K562 (cell line): Measurements from ENCODE around the gene JSRP1. TPM values are rescaled to one million over a fixed set of nuclear protein-coding genes. Genes with fewer than 3 reads are reported as not detected.

Source experiments
- ADNP ChIP-seq: fragments of 200-800 bp; sonication (Bioruptor generic); IDR thresholded peaks from 2 replicates; pipeline ENCODE4 v1.6.1; 2016; ENCODE audit warnings: missing genetic modification characterization, missing compliant biosample characterization
- CBFA2T2 ChIP-seq: fragments of 450-650 bp; conservative IDR thresholded peaks from 2 replicates; pipeline ENCODE4 v1.6.1; 2017; ENCODE audit warnings: mild to moderate bottlenecking
- CBFB ChIP-seq: sonication (generic); formaldehyde crosslinking; IDR thresholded peaks from 2 replicates; pipeline ENCODE4 v1.4.0; 2020; ENCODE audit warnings: mild to moderate bottlenecking, missing genetic modification reagents
- CC2D1A ChIP-seq: fragments of 450-650 bp; IDR thresholded peaks from 2 replicates; pipeline ENCODE4 v1.6.1; 2017; ENCODE audit warnings: mild to moderate bottlenecking
- CGGBP1 ChIP-seq: fragments of 250-450 bp; sonication (Bioruptor Pico); IDR thresholded peaks from 2 replicates; pipeline ENCODE4 v1.9.0; 2021; ENCODE audit warnings: mild to moderate bottlenecking
- FIP1L1 ChIP-seq: fragments of 200-400 bp; formaldehyde crosslinking; IDR thresholded peaks from 2 replicates; pipeline ENCODE4 v1.6.1; 2018; ENCODE audit warnings: mild to moderate bottlenecking, low read depth, low read length; ENCODE audit not compliant: poor library complexity, severe bottlenecking
- GABPB2 ChIP-seq: fragments of 250-450 bp; sonication (Bioruptor Pico); conservative IDR thresholded peaks from 2 replicates; pipeline ENCODE4 v1.5.1; 2021; ENCODE audit warnings: mild to moderate bottlenecking
- HDAC2 ChIP-seq: fragments of 450-650 bp; IDR thresholded peaks from 2 replicates; pipeline ENCODE4 v1.6.1; 2016; ENCODE audit warnings: mild to moderate bottlenecking
- HEY1 ChIP-seq: fragments of 250-450 bp; sonication (Bioruptor Pico); IDR thresholded peaks from 2 replicates; pipeline ENCODE4 v1.5.0; 2020; ENCODE audit warnings: mild to moderate bottlenecking, moderate library complexity, borderline replicate concordance
- NFIC ChIP-seq: fragments of 450-650 bp; IDR thresholded peaks from 2 replicates; pipeline ENCODE4 v1.6.1; 2017; ENCODE audit warnings: mild to moderate bottlenecking, inconsistent platforms
- PREB ChIP-seq: sonication (generic); formaldehyde crosslinking; IDR thresholded peaks from 2 replicates; pipeline ENCODE4 v1.8.1; 2023; ENCODE audit warnings: mild to moderate bottlenecking, missing genetic modification reagents
- TFAP4 ChIP-seq: sonication (generic); formaldehyde crosslinking; IDR thresholded peaks from 2 replicates; pipeline ENCODE4 v1.8.0; 2022; ENCODE audit warnings: missing genetic modification reagents, mild to moderate bottlenecking, moderate library complexity, borderline replicate concordance
- U2AF2 ChIP-seq: fragments of 200-400 bp; formaldehyde crosslinking; optimal IDR thresholded peaks from 2 replicates; pipeline ENCODE3; 2017; ENCODE audit warnings: low read depth, mild to moderate bottlenecking, low read length
- WHSC1 ChIP-seq: IDR thresholded peaks from one replicate; pipeline ENCODE4 v1.6.1; 2012; ENCODE audit warnings: low read length, control low read depth, inconsistent platforms
- XRCC4 ChIP-seq: IDR thresholded peaks from one replicate; pipeline ENCODE4 v1.6.1; 2011; ENCODE audit not compliant: insufficient read depth, insufficient read length; ENCODE audit errors: extremely low read depth
- ZKSCAN8 ChIP-seq: fragments of 200-800 bp; sonication (Bioruptor generic); IDR thresholded peaks from 2 replicates; pipeline ENCODE4 v1.6.1; 2016; ENCODE audit warnings: missing genetic modification characterization, missing compliant biosample characterization
- ZNF12 ChIP-seq: sonication (generic); formaldehyde crosslinking; IDR thresholded peaks from 2 replicates; pipeline ENCODE4 v1.4.0; 2020; ENCODE audit warnings: mild to moderate bottlenecking, missing genetic modification reagents
- ZNF232 ChIP-seq: sonication (generic); formaldehyde crosslinking; IDR thresholded peaks from 2 replicates; pipeline ENCODE4 v1.8.0; 2022; ENCODE audit warnings: mild to moderate bottlenecking, missing genetic modification reagents
- ZNF24 ChIP-seq: fragments of 450-650 bp; IDR thresholded peaks from 2 replicates; pipeline ENCODE4 v1.6.1; 2016
- ZNF263 ChIP-seq: sonication (generic); formaldehyde crosslinking; IDR thresholded peaks from 2 replicates; pipeline ENCODE4 v1.8.0; 2022; ENCODE audit warnings: mild to moderate bottlenecking, missing genetic modification reagents, borderline replicate concordance
- ZNF311 ChIP-seq: fragments of 250-450 bp; sonication (Bioruptor Pico); IDR thresholded peaks from 2 replicates; pipeline ENCODE4 v1.4.0; 2020; ENCODE audit warnings: mild to moderate bottlenecking, moderate library complexity
- ZNF384 ChIP-seq: IDR thresholded peaks from 2 replicates; pipeline ENCODE4 v1.6.1; 2012; ENCODE audit warnings: low read depth, low read length, improper control_type of control experiment
- ZNF512 ChIP-seq: IDR thresholded peaks from 2 replicates; pipeline ENCODE4 v1.6.1; 2016; ENCODE audit warnings: missing genetic modification characterization, missing compliant biosample characterization
- ZNF76 ChIP-seq: fragments of 250-450 bp; sonication (Bioruptor Pico); IDR thresholded peaks from 2 replicates; pipeline ENCODE4 v1.4.0; 2020; ENCODE audit warnings: mild to moderate bottlenecking, moderate library complexity, borderline replicate concordance
- polyA plus RNA-seq, 8 experiments: library from polyadenylated mRNA; depleted of rRNA in 4 of 8; stranded (reverse) in 5 of 8; unstranded in 3 of 8; fragments of >200 nt; fragmentation: Nextera tagmentation in 2 of 8; fragmentation: Illumina TruSeq in 1 of 8; extraction: Ambion mirVana in 2 of 8; extraction: Trizol in 1 of 8; gene quantifications; 2 replicates each; pipeline versions ENCODE4 v1.2.1 to v1.2.3, GENCODE V29; 2011 to 2014; ENCODE audit warnings: inconsistent platforms in 1 of 8, missing spikeins in 1 of 8
- total RNA-seq, 7 experiments: library from RNA; depleted of rRNA in 6 of 7; stranded (reverse); fragments of >200 nt in 6 of 7; fragmentation: Illumina TruSeq in 2 of 7; extraction: Trizol in 2 of 7; gene quantifications; 2 replicates each; pipeline versions ENCODE4 v1.2.1 to v1.2.3, GENCODE V29; 2011 to 2021; ENCODE audit warnings: low replicate concordance in 1 of 7

Gene JSRP1
- total and polyA plus RNA-seq, 9 of the 15 experiments (the other 6 are each of a cell fraction or from before 2014, with no cell fraction given) = 0.08 to 1.2 (median 0.51) TPM; not detected in 4

- TF ChIP-seq ZNF384 (peak; percentile 89), ZNF311 (CRISPR knock-in tag) (no peak), ZNF263 (no peak), WHSC1 (no peak), XRCC4 (no peak), HDAC2 (peak; percentile 56; the same call in 1 of the 2 replicates), NFIC (no peak), HEY1 (CRISPR knock-in tag) (no peak), CC2D1A (peak; percentile 32; the same call in 1 of the 2 replicates), CBFA2T2 (no peak), ZNF12 (CRISPR knock-in tag) (0 out of 2 replicates have a peak, but pooled peaks have one; percentile 44), ZKSCAN8 (CRISPR knock-in tag) (no peak), ZNF512 (tag) (no peak), CGGBP1 (CRISPR knock-in tag) (no peak), ZNF24 (no peak), TFAP4 (CRISPR knock-in tag) (no peak; the same call in 1 of the 2 replicates), ADNP (tag) (peak; percentile 94), PREB (CRISPR knock-in tag) (0 out of 2 replicates have a peak, but pooled peaks have one; percentile 33), FIP1L1 (no peak), ZNF76 (CRISPR knock-in tag) (no peak), U2AF2 (no peak), ZNF232 (CRISPR knock-in tag) (no peak), GABPB2 (CRISPR knock-in tag) (no peak), CBFB (CRISPR knock-in tag) (no peak)
Observed at GRCh38 chr19:2237051-2237868, 19.0 kb downstream of the JSRP1 start (continued).
